Ovary (tissue), 3 donors: ENCODE results near the gene LMNB1.

Source experiments
- EP300 ChIP-seq: sonication (generic); formaldehyde crosslinking; IDR thresholded peaks from one replicate; pipeline ENCODE4 v1.6.1; 2017; ENCODE audit warnings: antibody characterized with exemption
- POLR2A ChIP-seq: fragments of 450-650 bp; IDR thresholded peaks from one replicate; pipeline ENCODE4 v1.6.1; 2017; ENCODE audit warnings: antibody characterized with exemption, mild to moderate bottlenecking, moderate library complexity
- TF ChIP-seq, protein P1 (sequence below), 3 donors: fragments of 450-650 bp in 2 of 3; fragments of 200-600 bp in 1 of 3; IDR thresholded peaks; one replicate each; pipeline versions ENCODE4 v1.5.1 to v1.8.0; 2016 to 2022; ENCODE audit warnings: antibody characterized with exemption in 3 of 3, mild to moderate bottlenecking in 1 of 3
- donor health status: DM: no; HTN: no; CAD: no.

DNA sequence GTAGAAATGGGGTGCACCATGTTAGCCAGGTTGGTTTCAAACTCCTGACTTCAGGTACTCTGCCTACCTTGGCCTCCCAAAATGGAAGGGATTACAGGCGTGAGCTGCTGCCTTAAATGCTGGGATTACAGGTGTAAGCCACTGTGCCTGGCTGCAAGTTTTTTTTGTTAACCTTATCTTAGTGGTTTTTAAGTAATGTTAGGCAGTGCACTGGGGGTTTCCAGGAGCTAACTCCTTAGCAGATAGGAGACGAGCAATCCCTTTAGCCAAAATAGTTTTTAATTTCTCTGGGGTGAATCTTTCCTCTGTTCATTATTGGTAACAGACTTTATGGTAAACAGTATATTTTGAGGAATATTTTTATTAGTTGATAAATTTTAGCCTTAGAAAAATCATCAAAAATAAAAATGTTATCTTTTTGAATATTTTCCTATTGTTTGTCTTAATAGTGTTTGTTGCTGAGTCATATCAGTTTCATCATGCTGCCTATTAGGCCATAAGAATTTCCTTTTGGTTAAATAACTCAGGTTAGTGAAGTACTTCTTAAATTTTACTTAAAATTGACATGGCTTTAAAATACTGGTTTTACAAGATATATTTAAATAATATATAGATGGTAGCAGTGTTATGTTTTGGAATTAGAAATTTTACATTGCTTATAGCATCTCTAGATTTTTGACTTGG, 37.9 kb downstream of the LMNB1 start:
- TF ChIP-seq POLR2A, result no peak
- TF ChIP-seq, protein P1, sequence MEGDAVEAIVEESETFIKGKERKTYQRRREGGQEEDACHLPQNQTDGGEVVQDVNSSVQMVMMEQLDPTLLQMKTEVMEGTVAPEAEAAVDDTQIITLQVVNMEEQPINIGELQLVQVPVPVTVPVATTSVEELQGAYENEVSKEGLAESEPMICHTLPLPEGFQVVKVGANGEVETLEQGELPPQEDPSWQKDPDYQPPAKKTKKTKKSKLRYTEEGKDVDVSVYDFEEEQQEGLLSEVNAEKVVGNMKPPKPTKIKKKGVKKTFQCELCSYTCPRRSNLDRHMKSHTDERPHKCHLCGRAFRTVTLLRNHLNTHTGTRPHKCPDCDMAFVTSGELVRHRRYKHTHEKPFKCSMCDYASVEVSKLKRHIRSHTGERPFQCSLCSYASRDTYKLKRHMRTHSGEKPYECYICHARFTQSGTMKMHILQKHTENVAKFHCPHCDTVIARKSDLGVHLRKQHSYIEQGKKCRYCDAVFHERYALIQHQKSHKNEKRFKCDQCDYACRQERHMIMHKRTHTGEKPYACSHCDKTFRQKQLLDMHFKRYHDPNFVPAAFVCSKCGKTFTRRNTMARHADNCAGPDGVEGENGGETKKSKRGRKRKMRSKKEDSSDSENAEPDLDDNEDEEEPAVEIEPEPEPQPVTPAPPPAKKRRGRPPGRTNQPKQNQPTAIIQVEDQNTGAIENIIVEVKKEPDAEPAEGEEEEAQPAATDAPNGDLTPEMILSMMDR (IDR thresholded peaks at IDR 0.05), result no peak
- TF ChIP-seq EP300, result no peak
